Caco-2 (cell line): ENCODE data around the gene ZNF215. TPM values are rescaled to one million over a fixed set of nuclear protein-coding genes. Genes with fewer than 3 reads are reported as not detected.
"Not testable (repeated sequence)": the region's sequence is repeated elsewhere in the genome, so short reads cannot be mapped to it uniquely, and the experiment has no call there.

Source experiments
- Bru-seq: library from RNA; stranded (reverse); fragments of 400-500 nt; gene quantifications from one replicate; lab custom pipeline; 2021; lab: Mats Ljungman, UMichigan
- BruChase-seq, 2 experiments: library from RNA; stranded (reverse); fragments of 400-500 nt; gene quantifications; one replicate each; lab custom pipeline; 2021; lab: Mats Ljungman, UMichigan
- BruUV-seq: library from RNA; stranded (reverse); fragments of 400-500 nt; replicated peaks from 2 replicates; lab custom pipeline; 2021; lab: Mats Ljungman, UMichigan
- CTCF ChIA-PET: fragments of 300-600 bp; sonication (Branson Sonifier 250); formaldehyde crosslinking; loops from one replicate; lab custom pipeline; 2022; ENCODE audit warnings: antibody characterized with exemption; lab: Charles Lee
- POLR2A ChIA-PET: fragments of 300-600 bp; sonication (Branson Sonifier 250); formaldehyde crosslinking; loops from one replicate; lab custom pipeline; 2022; ENCODE audit warnings: antibody characterized with exemption; lab: Charles Lee
- DNase-seq, 2 experiments: peaks; one replicate each; pipeline versions ENCODE4 v3.0.0 to v3.0.0-alpha.2; 2020 to 2022
- H3K27me3 ChIP-seq: replicated peaks from 2 replicates; pipeline ENCODE4 v1.6.0; 2011; ENCODE audit warnings: low read length; ENCODE audit not compliant: control insufficient read depth, insufficient read depth
- H3K36me3 ChIP-seq: 2 replicates; pipeline ENCODE4 v1.5.1; 2011; ENCODE audit warnings: low read length; ENCODE audit not compliant: control insufficient read depth, insufficient read depth
- H3K4me1 ChIP-seq: fragments of 250-450 bp; sonication (Bioruptor Pico); 2 replicates; pipeline ENCODE4 v1.5.1; 2020; ENCODE audit warnings: mild to moderate bottlenecking
- H3K4me3 ChIP-seq: 2 replicates; pipeline ENCODE4 v1.5.1; 2011; ENCODE audit warnings: low read depth, mild to moderate bottlenecking, control low read depth, low read length
- H3K9me3 ChIP-seq: fragments of 250-450 bp; sonication (Bioruptor Pico); 2 replicates; pipeline ENCODE4 v1.5.1; 2020; ENCODE audit warnings: mild to moderate bottlenecking, moderate library complexity
- H3K27ac Mint-ChIP-seq: one replicate; pipeline ENCODE4 v1.8.0; 2022; ENCODE audit warnings: mixed read lengths; ENCODE audit not compliant: unreplicated experiment
- H3K27me3 Mint-ChIP-seq: one replicate; pipeline ENCODE4 v1.8.0; 2022; ENCODE audit warnings: mixed read lengths; ENCODE audit not compliant: insufficient read depth, unreplicated experiment
- H3K36me3 Mint-ChIP-seq: one replicate; pipeline ENCODE4 v1.8.0; 2022; ENCODE audit warnings: mild to moderate bottlenecking, mixed read lengths; ENCODE audit not compliant: insufficient read depth, unreplicated experiment
- H3K4me1 Mint-ChIP-seq: one replicate; pipeline ENCODE4 v1.8.0; 2022; ENCODE audit warnings: low read depth, mixed read lengths; ENCODE audit not compliant: unreplicated experiment
- H3K4me3 Mint-ChIP-seq: one replicate; pipeline ENCODE4 v1.8.0; 2022; ENCODE audit warnings: mild to moderate bottlenecking, moderate library complexity, mixed read lengths; ENCODE audit not compliant: unreplicated experiment
- H3K9me3 Mint-ChIP-seq: one replicate; pipeline ENCODE4 v1.8.0; 2022; ENCODE audit warnings: mixed read lengths; ENCODE audit not compliant: unreplicated experiment
- intact Hi-C: fragments of 100-400 bp; cut with micrococcal nuclease; formaldehyde crosslinking; loops from one replicate; pipeline ENCODE4 v1.10.0; 2022; ENCODE audit not compliant: unreplicated experiment
- long read RNA-seq: library from polyadenylated mRNA; stranded (forward); transcript quantifications from one replicate; pipeline ENCODE4 v2.0.0, GENCODE V29; 2022
- total RNA-seq: library from RNA; stranded (reverse); gene quantifications from 2 replicates; pipeline ENCODE4 v1.2.3, GENCODE V29; 2022
- TF ChIP-seq, protein P1 (sequence below), 2 experiments: fragments of 200-600 bp in 1 of 2; IDR thresholded peaks; 1 replicate in 1 of 2; 2 replicates in 1 of 2; pipeline versions ENCODE4 v1.5.1 to v1.8.0; 2011 to 2022; ENCODE audit warnings: antibody characterized with exemption in 1 of 2, control low read depth in 1 of 2, inconsistent platforms in 1 of 2, low read depth in 1 of 2, low read length in 1 of 2, mild to moderate bottlenecking in 1 of 2, moderate library complexity in 1 of 2; ENCODE audit not compliant: insufficient read depth in 1 of 2, severe bottlenecking in 1 of 2, unreplicated experiment in 1 of 2

The ZNF215 gene
- total RNA-seq, result not detected in 2 replicates
- Bru-seq, nascent RNA, result percentile 5 among the genes with signal in this experiment
- percentile 3 among the genes with signal in this experiment for BruChase-seq, experiment 1, labeled RNA remaining after a 2-hour chase
- BruChase-seq, experiment 2, labeled RNA remaining after a 6-hour chase, result not detected
- long read RNA-seq, result 0 reads

DNA sequence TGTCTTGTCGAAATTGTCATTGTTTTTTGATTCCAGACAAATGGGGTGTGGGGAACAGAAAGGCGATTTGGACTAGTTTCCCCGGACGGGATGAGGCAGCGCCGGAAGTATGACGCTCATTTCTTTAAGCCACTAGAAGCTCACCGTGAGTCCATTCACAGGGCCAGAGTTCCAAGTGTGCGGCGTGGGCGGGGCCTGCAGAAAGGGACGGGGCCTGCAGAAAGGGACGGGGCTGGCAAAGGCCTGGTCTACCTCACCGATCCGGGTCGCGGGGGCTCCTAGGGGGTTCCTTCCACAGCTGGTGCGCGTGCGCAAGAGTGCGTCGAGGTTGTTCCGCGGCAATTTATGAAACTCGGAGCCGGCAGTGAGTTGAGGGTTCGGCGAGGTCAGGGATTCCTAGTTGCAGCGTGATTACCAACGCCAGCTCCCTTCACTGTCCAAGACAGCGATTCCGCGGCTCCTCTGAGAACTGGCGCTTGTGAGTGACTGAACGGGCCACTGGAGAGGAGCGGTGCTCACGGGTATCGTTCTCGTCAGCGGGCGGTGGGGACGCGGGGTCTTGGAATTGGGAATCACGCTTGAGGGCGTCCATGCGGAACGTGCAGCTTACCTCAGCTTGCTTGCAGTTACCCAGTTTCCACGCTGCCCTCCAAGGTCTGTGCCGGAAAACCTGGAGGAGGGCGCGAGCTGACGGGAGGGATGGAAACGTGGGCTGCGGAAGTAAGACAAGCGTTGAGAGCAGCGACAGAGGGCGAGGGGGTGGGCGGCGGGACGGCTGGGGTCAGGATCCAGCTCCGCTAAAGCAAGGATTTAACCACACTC lies at the start of gene ZNF215:
ZNF215 (plus strand) TSS at position 219 of the 822 bp plus-strand sequence. CDS start 5,847 bp downstream, outside the sequence.
- POLR2A ChIA-PET, result no interaction called here
- H3K4me3 ChIP-seq, result no peak within 1 kb of the TSS
- Mint-ChIP-seq H3K36me3 (no peaks in the 10 kb centered on the region), H3K4me1 (no peaks in the 10 kb centered on the region), H3K9me3 (no peaks in the 10 kb centered on the region), H3K27me3 (peaks cover 4% of the 10 kb centered on the region), H3K4me3 (no peak within 1 kb of the TSS), H3K27ac (no peak within 1 kb of the TSS)
- no peaks in the 10 kb centered on the region for H3K27me3 ChIP-seq
- CTCF ChIA-PET, result no interaction called here
- no peaks in the 10 kb centered on the region for H3K36me3 ChIP-seq
- TF ChIP-seq, protein P1, sequence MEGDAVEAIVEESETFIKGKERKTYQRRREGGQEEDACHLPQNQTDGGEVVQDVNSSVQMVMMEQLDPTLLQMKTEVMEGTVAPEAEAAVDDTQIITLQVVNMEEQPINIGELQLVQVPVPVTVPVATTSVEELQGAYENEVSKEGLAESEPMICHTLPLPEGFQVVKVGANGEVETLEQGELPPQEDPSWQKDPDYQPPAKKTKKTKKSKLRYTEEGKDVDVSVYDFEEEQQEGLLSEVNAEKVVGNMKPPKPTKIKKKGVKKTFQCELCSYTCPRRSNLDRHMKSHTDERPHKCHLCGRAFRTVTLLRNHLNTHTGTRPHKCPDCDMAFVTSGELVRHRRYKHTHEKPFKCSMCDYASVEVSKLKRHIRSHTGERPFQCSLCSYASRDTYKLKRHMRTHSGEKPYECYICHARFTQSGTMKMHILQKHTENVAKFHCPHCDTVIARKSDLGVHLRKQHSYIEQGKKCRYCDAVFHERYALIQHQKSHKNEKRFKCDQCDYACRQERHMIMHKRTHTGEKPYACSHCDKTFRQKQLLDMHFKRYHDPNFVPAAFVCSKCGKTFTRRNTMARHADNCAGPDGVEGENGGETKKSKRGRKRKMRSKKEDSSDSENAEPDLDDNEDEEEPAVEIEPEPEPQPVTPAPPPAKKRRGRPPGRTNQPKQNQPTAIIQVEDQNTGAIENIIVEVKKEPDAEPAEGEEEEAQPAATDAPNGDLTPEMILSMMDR (IDR thresholded peaks at IDR 0.05; ENCODE audit: insufficient read depth in 1 of 2, low read depth in 1 of 2, low read length in 1 of 2, severe bottlenecking in 1 of 2, unreplicated experiment in 1 of 2), result no peak
- H3K9me3 ChIP-seq, result no peaks in the 10 kb centered on the region
- BruUV-seq, result no TSS peak
- no peak for DNase-seq
- H3K4me1 ChIP-seq, result no peaks in the 10 kb centered on the region
- intact Hi-C loops, result no loop called here

DNA sequence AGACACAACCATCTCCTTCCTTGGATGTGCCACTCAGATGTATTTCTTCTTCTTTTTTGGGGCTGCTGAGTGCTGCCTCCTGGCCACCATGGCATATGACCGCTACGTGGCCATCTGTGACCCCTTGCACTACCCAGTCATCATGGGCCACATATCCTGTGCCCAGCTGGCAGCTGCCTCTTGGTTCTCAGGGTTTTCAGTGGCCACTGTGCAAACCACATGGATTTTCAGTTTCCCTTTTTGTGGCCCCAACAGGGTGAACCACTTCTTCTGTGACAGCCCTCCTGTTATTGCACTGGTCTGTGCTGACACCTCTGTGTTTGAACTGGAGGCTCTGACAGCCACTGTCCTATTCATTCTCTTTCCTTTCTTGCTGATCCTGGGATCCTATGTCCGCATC lies 49.3 kb upstream of the ZNF215 start:
- H3K4me1 Mint-ChIP-seq, result no peaks in the 10 kb centered on the region
- H3K4me3 Mint-ChIP-seq, result no peak overlapping the region
- ChIA-PET POLR2A (no interaction called here), CTCF (no interaction called here)
- Histone ChIP-seq H3K9me3 (no peaks in the 10 kb centered on the region), H3K36me3 (no peaks in the 10 kb centered on the region), H3K4me1 (no peaks in the 10 kb centered on the region), H3K4me3 (no peak overlapping the region), H3K27me3 (no peaks in the 10 kb centered on the region)
- peaks cover 4% of the 10 kb centered on the region for H3K27me3 Mint-ChIP-seq
- TF ChIP-seq, protein P1 (IDR thresholded peaks at IDR 0.05; ENCODE audit: insufficient read depth in 1 of 2, low read depth in 1 of 2, low read length in 1 of 2, severe bottlenecking in 1 of 2, unreplicated experiment in 1 of 2), result no peak
- BruUV-seq, result no TSS peak
- no peaks in the 10 kb centered on the region for H3K36me3 Mint-ChIP-seq
- intact Hi-C loops, result no loop called here
- no peaks in the 10 kb centered on the region for H3K9me3 Mint-ChIP-seq
- no peak for DNase-seq
- H3K27ac Mint-ChIP-seq, result no peak overlapping the region

DNA sequence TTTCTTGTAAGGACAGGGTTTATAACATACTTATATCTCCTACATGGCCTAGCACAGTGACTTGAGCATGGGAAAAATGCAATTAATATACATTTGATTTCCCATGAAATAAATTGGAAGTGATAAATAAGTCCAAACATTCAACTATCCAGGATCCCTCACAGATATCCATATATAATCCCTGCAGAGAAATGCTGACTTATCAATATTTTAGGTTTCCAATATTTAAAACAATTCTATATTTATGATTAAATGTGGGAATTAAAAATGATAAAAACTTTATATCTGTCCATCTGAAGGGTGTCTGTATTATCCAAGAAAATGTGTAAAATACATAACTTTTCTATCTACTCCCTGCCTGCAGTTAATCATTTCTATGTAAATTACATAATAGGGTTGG lies 43.5 kb upstream of the ZNF215 start:
- Histone ChIP-seq H3K4me3 (no peak overlapping the region), H3K9me3 (no peaks in the 10 kb centered on the region), H3K4me1 (no peaks in the 10 kb centered on the region), H3K36me3 (no peaks in the 10 kb centered on the region), H3K27me3 (no peaks in the 10 kb centered on the region)
- no peaks in the 10 kb centered on the region for H3K4me1 Mint-ChIP-seq
- no TSS peak for BruUV-seq
- H3K36me3 Mint-ChIP-seq, result no peaks in the 10 kb centered on the region
- CTCF ChIA-PET, result no interaction called here
- POLR2A ChIA-PET, result no interaction called here
- H3K9me3 Mint-ChIP-seq, result no peaks in the 10 kb centered on the region
- no peak for DNase-seq
- intact Hi-C loops, result no loop called here
- H3K27ac Mint-ChIP-seq, result no peak overlapping the region
- TF ChIP-seq, protein P1 (IDR thresholded peaks at IDR 0.05; ENCODE audit: insufficient read depth in 1 of 2, low read depth in 1 of 2, low read length in 1 of 2, severe bottlenecking in 1 of 2, unreplicated experiment in 1 of 2), result no peak
- no peak overlapping the region for H3K4me3 Mint-ChIP-seq
- no peaks in the 10 kb centered on the region for H3K27me3 Mint-ChIP-seq

DNA sequence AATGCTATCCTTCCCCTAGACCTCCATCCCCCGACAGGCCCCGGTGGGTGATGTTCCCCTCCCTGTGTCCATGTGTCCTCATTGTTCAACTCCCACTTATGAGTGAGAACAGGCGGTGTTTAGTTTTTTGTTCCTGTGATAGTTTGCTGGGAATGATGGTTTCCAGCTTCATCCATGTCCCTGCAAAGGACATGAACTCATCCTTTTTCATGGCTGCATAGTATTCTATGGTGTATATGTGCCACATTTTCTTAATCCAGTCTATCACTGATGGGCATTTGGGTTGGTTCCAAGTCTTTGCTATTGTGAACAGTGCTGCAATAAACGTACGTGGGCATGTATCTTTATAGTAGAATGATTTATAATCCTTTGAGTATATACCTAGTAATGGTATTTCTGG lies 38.5 kb upstream of the ZNF215 start:
- CTCF ChIA-PET, H3K4me3 ChIP-seq, H3K9me3 ChIP-seq, H3K36me3 Mint-ChIP-seq, H3K4me1 ChIP-seq, H3K27me3 ChIP-seq, DNase-seq, H3K36me3 ChIP-seq, H3K9me3 Mint-ChIP-seq, H3K27ac Mint-ChIP-seq, H3K4me1 Mint-ChIP-seq, BruUV-seq, H3K4me3 Mint-ChIP-seq, intact Hi-C loops, POLR2A ChIA-PET: not testable (repeated sequence)
- peaks cover 11% of the 10 kb centered on the region for H3K27me3 Mint-ChIP-seq
